ENCODE data around the gene RASA2. TPM values are rescaled to one million over a fixed set of nuclear protein-coding genes. Genes with fewer than 3 reads are reported as not detected.
A peak's percentile ranks its signal among the peaks of the same experiment; 100 is the strongest.

RASA2 gene
- total and polyA plus RNA-seq, 8 donors: 2.6 to 32.1 (median 10.9) TPM

GRCh38 chr3:141570068-141570467 is 83.2 kb downstream of the RASA2 start:
- Histone ChIP-seq H3K36me3 (peaks cover 0 to 56% (median 52%) of the 10 kb centered on the region in 4 donors), H3K9me3 (no peaks in the 10 kb centered on the region), H3K27ac (no peak overlapping the region), H3K4me1 (no peaks in the 10 kb centered on the region), H3K4me3 (no peak overlapping the region), H3K27me3 (no peaks in the 10 kb centered on the region)
- intact Hi-C loops (cut with DNase I; ENCODE audit: low total_unique reads): no loop called here
- TF ChIP-seq, protein P1, sequence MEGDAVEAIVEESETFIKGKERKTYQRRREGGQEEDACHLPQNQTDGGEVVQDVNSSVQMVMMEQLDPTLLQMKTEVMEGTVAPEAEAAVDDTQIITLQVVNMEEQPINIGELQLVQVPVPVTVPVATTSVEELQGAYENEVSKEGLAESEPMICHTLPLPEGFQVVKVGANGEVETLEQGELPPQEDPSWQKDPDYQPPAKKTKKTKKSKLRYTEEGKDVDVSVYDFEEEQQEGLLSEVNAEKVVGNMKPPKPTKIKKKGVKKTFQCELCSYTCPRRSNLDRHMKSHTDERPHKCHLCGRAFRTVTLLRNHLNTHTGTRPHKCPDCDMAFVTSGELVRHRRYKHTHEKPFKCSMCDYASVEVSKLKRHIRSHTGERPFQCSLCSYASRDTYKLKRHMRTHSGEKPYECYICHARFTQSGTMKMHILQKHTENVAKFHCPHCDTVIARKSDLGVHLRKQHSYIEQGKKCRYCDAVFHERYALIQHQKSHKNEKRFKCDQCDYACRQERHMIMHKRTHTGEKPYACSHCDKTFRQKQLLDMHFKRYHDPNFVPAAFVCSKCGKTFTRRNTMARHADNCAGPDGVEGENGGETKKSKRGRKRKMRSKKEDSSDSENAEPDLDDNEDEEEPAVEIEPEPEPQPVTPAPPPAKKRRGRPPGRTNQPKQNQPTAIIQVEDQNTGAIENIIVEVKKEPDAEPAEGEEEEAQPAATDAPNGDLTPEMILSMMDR (IDR thresholded peaks at IDR 0.05): no peak
- TF ChIP-seq POLR2AphosphoS5 (IDR thresholded peaks at IDR 0.05) (no peak), EP300 (IDR thresholded peaks at IDR 0.05) (no peak), POLR2A (IDR thresholded peaks at IDR 0.05) (no peak)
- DNase-seq: no peak
- 90 to 93% (median 92%) methylated on average over 6 of the region's 6 CpGs for WGBS, 5 donors

DNA sequence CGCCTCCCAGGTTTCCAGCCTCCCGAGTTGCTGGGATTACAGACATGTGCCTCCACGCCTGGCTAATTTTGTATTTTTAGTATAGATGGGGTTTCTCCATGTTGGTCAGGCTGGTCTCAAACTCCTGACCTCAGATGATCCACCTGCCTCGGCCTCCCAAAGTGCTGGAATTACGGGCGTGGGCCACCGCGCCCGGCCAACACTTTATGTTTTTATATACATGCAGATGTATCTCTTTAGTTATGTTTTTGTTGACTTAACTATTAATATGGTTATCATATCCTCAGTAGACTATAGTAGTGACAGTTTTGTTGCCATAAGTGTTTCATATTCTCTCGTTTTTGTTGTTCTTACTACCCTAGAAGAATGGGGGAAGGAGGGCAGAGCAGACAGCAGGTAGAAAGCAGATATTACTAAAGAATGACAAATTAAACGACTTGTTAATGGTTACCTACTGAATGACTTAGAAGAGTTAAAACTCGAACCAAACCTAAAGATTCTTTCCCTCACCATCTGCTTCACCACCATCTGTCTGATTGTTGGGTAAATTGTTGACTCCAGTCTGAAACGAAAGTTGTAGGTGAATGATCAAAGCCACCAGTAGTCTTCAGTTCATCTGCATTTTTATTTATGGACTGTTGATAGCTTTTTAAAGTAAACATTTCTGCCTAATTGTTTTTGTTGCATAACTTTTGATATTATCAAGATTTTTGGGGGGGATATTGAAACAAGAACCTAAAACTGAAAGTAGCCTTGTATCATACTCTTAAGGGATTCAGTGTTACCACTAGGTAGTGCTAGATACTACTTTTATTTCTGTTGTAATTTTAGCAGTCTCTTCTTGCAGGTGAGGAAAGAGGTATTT is 89.3 kb downstream of the RASA2 start:
- intact Hi-C loops (cut with DNase I; ENCODE audit: low total_unique reads): no loop called here
- H3K27ac ChIP-seq: peak overlapping the region in 1 of 5 donors; percentile 34
- H3K4me3 ChIP-seq: peak overlapping the region in 1 of 4 donors; percentile 9

GRCh38 chr3:141576744-141577052 is 89.9 kb downstream of the RASA2 start:
- Histone ChIP-seq H3K9me3 (no peaks in the 10 kb centered on the region), H3K27ac (no peak overlapping the region), H3K36me3 (peaks cover 5 to 82% (median 69%) of the 10 kb centered on the region in 4 donors), H3K4me3 (no peak overlapping the region), H3K4me1 (peaks cover 0 to 29% (median 0%) of the 10 kb centered on the region in 4 donors), H3K27me3 (no peaks in the 10 kb centered on the region)
- intact Hi-C loops (cut with DNase I; ENCODE audit: low total_unique reads): no loop called here
- 95 to 100% (median 96%) methylated on average over 1 of the region's 1 CpG for WGBS, 5 donors
- DNase-seq: no peak
- TF ChIP-seq POLR2A (IDR thresholded peaks at IDR 0.05) (no peak), EP300 (IDR thresholded peaks at IDR 0.05) (no peak)

More for the DNA sequence above, 89.3 kb downstream of the RASA2 start:
- Histone ChIP-seq H3K27me3 (no peaks in the 10 kb centered on the region), H3K4me1 (peaks cover 0 to 29% (median 0%) of the 10 kb centered on the region in 4 donors), H3K36me3 (peaks cover under 1 to 81% (median 69%) of the 10 kb centered on the region in 4 donors), H3K9me3 (no peaks in the 10 kb centered on the region)
- 77 to 87% (median 83%) methylated on average over 13 of the region's 13 CpGs for WGBS, 5 donors
- peak in 1 of 2 donors; percentile 44 for DNase-seq
- TF ChIP-seq POLR2AphosphoS5 (IDR thresholded peaks at IDR 0.05): no peak
- TF ChIP-seq EP300 (IDR thresholded peaks at IDR 0.05): no peak
- TF ChIP-seq, protein P1 (IDR thresholded peaks at IDR 0.05): peak in 5 of 7 experiments; percentile 15 to 56 (median 31)

DNA sequence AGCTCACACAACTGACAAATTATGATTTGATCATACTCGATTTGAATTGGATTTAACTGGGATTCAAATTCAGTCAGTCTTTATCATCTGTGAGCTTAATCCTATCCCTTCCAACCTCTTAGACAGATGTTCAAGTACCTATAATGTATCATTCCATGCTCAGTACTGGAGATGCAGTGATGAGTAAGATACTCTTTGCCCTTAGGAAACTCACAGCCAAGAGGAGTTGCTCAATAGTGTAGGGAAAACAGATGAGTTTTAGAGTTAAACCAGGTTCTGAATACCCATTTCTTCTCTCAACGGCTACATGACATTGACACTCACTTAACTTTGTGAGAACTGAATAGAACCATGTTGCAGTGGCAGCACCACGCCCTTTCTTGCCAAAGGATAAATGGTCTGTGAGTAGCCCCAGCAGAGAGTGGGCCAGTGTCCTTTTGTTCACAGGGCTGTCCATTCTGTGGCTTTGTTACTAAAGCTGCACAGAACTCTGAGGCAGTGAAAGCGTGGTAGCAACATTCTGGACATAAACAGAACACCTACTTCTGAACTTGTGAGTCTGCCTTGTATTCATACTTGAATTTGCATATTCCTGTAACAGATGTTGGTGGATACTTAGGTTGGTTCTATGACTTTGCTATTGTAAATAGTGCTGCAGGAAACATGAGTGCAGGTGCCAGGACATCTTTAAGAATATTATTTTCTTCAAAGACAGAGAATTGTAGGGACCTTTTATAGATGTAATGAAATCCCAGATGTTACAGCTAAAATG is 91.6 kb downstream of the RASA2 start:
- WGBS, 5 donors: 63 to 82% (median 73%) methylated on average over 4 of the region's 4 CpGs
- Histone ChIP-seq H3K27ac (no peak overlapping the region), H3K4me3 (no peak overlapping the region), H3K27me3 (no peaks in the 10 kb centered on the region), H3K36me3 (peaks cover 5 to 82% (median 69%) of the 10 kb centered on the region in 4 donors), H3K9me3 (no peaks in the 10 kb centered on the region), H3K4me1 (peaks cover 0 to 29% (median 0%) of the 10 kb centered on the region in 4 donors)
- intact Hi-C loops (cut with DNase I; ENCODE audit: low total_unique reads): no loop called here
- TF ChIP-seq, protein P1 (IDR thresholded peaks at IDR 0.05): peak in 1 of 7 experiments; percentile 7
- no peak for TF ChIP-seq POLR2A (IDR thresholded peaks at IDR 0.05)
- TF ChIP-seq POLR2AphosphoS5 (IDR thresholded peaks at IDR 0.05): no peak
- no peak for DNase-seq

All from stomach (tissue), 9 donors.